ENCODE measurements around the gene DOCK9.

DNA sequence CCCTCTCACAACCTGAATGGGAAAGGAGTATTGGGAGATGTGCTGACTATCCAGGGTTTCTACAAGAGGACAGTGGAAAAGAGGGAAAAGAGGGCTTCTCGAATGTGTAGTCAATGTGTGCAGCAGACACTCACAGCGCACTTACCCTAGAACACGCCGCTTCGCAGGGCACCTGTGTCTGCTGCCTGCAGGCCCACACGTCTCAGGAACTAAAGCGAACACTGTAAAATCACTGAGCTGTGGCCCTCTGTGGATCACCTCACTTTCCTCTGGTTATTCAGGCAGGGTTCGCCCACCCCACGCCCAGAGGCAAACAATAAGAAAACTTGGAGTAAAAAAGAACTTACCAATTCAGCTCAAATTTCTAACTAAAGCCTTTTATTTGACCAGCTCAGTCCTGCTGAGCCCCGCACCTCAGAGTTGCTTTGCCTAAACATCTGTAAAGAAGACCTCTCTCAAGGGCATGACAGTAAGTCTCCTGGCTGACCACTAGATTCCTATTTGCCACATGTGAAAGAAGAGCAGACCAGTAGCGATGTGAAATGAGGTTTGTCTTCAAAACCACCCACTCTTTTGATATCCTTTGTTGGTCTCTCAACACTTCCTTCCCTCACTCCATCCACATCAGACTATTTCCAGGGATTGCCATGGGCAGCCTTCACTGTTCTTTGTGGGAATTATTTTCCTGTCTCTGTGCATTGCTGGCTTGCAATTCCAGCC is 19.3 kb upstream of the DOCK9 start:
- TF ChIP-seq, protein P1, sequence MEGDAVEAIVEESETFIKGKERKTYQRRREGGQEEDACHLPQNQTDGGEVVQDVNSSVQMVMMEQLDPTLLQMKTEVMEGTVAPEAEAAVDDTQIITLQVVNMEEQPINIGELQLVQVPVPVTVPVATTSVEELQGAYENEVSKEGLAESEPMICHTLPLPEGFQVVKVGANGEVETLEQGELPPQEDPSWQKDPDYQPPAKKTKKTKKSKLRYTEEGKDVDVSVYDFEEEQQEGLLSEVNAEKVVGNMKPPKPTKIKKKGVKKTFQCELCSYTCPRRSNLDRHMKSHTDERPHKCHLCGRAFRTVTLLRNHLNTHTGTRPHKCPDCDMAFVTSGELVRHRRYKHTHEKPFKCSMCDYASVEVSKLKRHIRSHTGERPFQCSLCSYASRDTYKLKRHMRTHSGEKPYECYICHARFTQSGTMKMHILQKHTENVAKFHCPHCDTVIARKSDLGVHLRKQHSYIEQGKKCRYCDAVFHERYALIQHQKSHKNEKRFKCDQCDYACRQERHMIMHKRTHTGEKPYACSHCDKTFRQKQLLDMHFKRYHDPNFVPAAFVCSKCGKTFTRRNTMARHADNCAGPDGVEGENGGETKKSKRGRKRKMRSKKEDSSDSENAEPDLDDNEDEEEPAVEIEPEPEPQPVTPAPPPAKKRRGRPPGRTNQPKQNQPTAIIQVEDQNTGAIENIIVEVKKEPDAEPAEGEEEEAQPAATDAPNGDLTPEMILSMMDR (IDR thresholded peaks at IDR 0.05): no peak
- no peak for TF ChIP-seq POLR2A (IDR thresholded peaks at IDR 0.05)

All from right lobe of liver (tissue), 4 donors.